Muscle of back (tissue), 13 donors: ENCODE data around the gene DCPS. TPM values are rescaled to one million over a fixed set of nuclear protein-coding genes. Genes with fewer than 3 reads are reported as not detected.
A peak's percentile ranks its signal among the peaks of the same experiment; 100 is the strongest.
"Not testable (repeated sequence)": the region's sequence is repeated elsewhere in the genome, so short reads cannot be mapped to it uniquely, and the experiment has no call there.

Source experiments
- DNase-seq, 3 donors: peaks; one replicate each; pipeline versions ENCODE4 v3.0.0 to v3.0.0-alpha.2; 2013
- long read RNA-seq, 9 donors: transcript quantifications; one replicate each; lab custom pipeline, GENCODE V29; 2026
- polyA plus RNA-seq, 10 donors: library from polyadenylated mRNA; unstranded; fragments of 120-200 nt; gene quantifications; one replicate each; pipeline ENCODE4 v1.2.1, GENCODE V29; 2013; ENCODE audit not compliant: insufficient read length in 10 of 10

DCPS gene
- 10 to 100 TPM; 14.6 to 21.0 (median 19.9) TPM for polyA plus RNA-seq
- long read RNA-seq, donor 1, transcript DCPS-201 (6 exons, 1,479 nt), result major isoform, 5 of 5 reads
- long read RNA-seq, donor 1, partial matches to known transcripts, result 0 of 5 reads
- long read RNA-seq, donor 1, other reads (novel, unspliced or antisense), result 0 of 5 reads
- long read RNA-seq, donor 2, transcript DCPS-201 (6 exons, 1,479 nt), result major isoform, 6 of 6 reads
- long read RNA-seq, donor 2, partial matches to known transcripts, result 0 of 6 reads
- long read RNA-seq, donor 2, other reads (novel, unspliced or antisense), result 0 of 6 reads
- long read RNA-seq, donor 3, result 0 reads
- long read RNA-seq, donor 4, partial matches to known transcripts, result 0 of 2 reads
- long read RNA-seq, donor 4, other reads (novel, unspliced or antisense), result 0 of 2 reads
- long read RNA-seq, donor 5, transcript DCPS-201 (6 exons, 1,479 nt), result major isoform, 9 of 9 reads
- long read RNA-seq, donor 5, partial matches to known transcripts, result 0 of 9 reads
- long read RNA-seq, donor 5, other reads (novel, unspliced or antisense), result 0 of 9 reads
- long read RNA-seq, donor 6, transcript DCPS-201 (6 exons, 1,479 nt), result major isoform, 6 of 14 reads
- long read RNA-seq, donor 6, partial matches to known transcripts, result 8 of 14 reads
- long read RNA-seq, donor 6, other reads (novel, unspliced or antisense), result 0 of 14 reads
- long read RNA-seq, donor 7, partial matches to known transcripts, result 0 of 3 reads
- long read RNA-seq, donor 7, other reads (novel, unspliced or antisense), result 0 of 3 reads
- long read RNA-seq, donor 8, transcript DCPS-201 (6 exons, 1,479 nt), result major isoform, 6 of 6 reads
- long read RNA-seq, donor 8, partial matches to known transcripts, result 0 of 6 reads
- long read RNA-seq, donor 8, other reads (novel, unspliced or antisense), result 0 of 6 reads
- long read RNA-seq, donor 9, partial matches to known transcripts, result 0 of 1 reads
- long read RNA-seq, donor 9, other reads (novel, unspliced or antisense), result 0 of 1 reads

GRCh38 chr11:126303623-126304456 is at the start of gene DCPS:
DCPS (plus strand) TSS chr11:126304060; CDS start chr11:126304081, 21 bp downstream.
- peak; percentile 90 to 98 (median 95) for DNase-seq

DNA sequence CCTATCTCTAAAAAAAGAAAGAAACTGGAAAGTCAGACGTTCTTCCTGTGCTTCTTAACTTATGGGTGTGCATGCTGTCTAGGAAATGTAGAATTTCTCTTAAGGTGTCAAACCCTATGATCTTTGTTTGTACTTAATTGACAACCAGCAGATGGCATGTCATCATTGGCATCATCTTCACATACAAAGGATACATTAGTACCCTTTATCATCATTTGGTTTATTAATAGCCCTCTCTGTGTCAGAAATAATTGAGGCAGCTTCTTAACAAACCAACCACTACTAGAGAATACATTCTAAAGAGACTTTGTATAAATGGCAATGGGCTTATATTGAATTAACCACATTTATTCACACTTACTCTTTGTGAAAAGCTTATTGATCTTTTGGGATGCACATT is 49.0 kb upstream of the DCPS start:
- no peak for DNase-seq

- not testable (repeated sequence) for DNase-seq
Observed at GRCh38 chr11:126255507-126255906, 48.4 kb upstream of the DCPS start.

DNA sequence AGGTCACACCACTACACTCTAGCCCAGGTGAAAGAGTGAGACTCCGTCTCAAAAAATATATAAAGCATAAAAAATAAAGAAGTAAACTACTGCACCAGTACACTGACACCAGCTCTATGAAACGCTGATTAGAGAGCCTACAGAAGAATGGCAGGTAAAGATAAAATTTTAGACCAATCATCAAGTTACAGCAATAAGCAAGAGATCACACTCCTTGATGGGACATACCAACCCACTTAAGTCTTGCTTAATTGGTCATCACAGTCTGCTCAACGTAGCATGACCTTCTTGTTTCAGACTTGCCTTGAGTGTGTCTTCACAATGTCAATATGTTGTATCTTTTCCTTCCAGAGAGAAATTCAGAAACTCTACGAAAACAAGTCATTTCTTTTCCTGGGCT is 47.6 kb upstream of the DCPS start:
- DNase-seq, result no peak

GRCh38 chr11:126257144-126257543 is 46.7 kb upstream of the DCPS start:
- DNase-seq, result no peak

DNA sequence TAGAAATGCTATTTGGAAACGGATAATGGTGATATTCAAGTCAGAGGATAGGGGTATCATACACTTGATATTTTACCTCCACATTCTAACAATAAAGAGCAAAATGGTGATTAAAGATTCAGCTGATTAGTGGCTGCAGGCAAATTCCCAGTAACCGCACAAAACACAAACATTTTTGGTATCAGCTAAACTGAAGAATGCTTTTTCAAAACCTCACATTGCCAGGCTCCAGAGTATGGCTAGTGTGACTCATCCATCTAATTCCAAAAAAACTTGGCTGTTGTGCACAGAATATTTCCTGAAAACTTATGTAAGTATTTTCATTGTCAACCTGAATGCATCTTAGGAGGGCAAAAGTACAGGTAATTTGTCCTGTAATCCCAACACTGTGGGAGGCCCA is 46.1 kb upstream of the DCPS start:
- DNase-seq, result no peak

GRCh38 chr11:126262216-126262615 is 41.6 kb upstream of the DCPS start:
- no peak for DNase-seq

DNA sequence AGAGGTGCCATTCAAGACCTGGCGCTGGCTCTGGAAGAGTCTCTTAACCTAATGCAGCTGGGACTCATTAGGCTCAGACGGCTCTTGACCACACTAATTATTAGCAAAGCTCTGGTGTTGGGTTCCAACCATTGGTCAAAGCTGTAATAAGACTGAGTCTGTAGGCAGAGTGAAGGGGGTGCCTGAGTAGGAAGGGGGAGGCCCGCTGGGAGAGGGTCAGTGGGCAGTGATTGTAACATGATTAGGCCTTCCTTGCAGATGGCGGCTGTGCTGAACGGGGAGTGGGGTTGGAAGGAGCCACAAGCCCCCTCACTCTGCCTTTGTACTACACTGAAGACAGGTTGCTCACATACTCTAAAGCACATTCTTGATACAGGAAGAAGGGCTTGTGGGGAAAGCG is 40.4 kb upstream of the DCPS start:
- no peak for DNase-seq

- no peak for DNase-seq
Observed at GRCh38 chr11:126265811-126266210, 38.0 kb upstream of the DCPS start.

DNA sequence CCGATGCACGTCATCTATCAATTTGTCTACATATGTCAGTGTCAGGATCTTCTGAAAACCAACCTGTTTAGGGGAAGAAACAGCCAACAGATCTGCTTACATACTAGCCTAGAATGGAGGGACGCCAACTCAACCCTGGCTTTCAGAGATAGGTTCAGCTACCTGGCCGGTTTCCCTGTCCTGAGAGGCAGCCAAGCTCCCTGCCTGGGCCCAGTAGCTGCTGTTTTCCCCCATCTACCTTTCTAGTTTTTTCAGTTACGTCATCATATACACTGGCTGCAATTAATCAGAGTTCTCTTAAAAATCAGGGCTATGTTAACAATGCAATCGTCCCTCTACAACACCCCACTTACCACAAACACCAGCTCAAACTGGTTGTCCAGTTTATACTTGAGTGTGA is 36.2 kb upstream of the DCPS start:
- no peak for DNase-seq

GRCh38 chr11:126268361-126268707 is 35.5 kb upstream of the DCPS start:
- DNase-seq, result no peak

DNA sequence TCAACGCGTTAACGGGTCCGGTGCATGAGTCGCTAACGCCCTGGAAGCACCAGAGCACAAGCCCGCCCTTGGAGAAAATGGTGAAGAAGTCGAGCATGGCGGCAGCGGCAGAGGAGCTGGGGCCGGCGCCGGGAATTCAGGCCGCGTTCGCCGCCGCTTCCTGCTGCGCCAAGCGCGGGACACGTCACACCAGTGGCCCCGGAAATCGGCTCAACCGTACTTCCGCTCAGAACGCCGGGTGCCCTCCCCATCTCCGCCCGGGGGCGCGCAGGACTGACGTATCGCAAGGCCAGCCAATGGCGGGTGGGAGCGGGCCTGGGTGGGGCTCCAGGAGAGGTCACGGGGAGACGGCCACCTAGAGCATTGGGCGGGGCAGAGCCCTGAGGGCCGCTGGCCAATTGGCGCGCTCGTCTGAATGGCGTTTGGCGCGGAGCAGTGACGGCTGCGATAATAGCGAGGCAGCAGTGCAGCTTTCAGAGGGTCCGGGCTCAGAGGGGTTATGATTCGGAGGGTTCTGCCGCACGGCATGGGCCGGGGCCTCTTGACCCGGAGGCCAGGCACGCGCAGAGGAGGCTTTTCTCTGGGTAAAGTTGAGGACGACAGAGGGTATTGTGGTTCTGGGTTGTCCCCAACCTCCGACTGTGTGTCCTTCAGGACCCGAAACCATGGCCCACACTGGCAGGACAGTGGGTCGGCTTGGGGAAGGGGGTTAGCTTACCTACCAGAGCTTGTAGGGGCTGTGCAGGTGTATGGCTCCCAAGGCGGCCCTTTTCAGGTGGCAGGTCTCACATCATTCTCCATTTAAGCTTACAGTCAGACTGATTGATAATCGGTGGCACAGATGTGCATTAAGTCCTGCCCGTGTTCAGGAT is 34.9 kb upstream of the DCPS start, which contains the start of the genes FOXRED1 and SRPRA:
FOXRED1 (plus strand) TSS at position 447 of the 872 bp plus-strand sequence; CDS start at position 500, 53 bp downstream.
SRPRA (minus strand) TSS at position 188 of the 872 bp plus-strand sequence; CDS start at position 97, 91 bp downstream.
- DNase-seq, result peak; percentile 98 to 99 (median 99)

GRCh38 chr11:126277322-126277721 is 26.5 kb upstream of the DCPS start:
- DNase-seq, result no peak

GRCh38 chr11:126277780-126278179 is 26.1 kb upstream of the DCPS start:
- no peak for DNase-seq

- no peak for DNase-seq
Observed at GRCh38 chr11:126279191-126279590, 24.7 kb upstream of the DCPS start.

DNA sequence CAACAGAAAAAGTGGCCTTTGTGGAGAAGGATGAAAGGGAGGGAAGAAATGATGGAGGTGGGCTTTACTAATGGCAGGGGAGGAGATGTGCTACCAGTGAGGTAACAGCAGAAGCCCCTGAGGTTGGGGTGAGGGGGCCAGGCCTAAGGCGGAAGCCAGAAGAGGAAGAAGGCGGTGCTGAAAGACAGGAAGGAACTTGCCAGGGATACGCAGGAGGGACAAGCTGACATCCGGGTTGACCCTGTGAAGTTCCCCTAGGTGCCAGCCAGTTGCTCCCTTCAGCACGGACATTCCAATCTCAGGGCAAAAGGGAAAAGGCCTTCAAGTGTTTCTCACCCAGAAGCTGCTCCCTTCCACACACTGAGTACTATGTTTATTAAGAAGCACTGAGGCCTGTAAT is 23.3 kb upstream of the DCPS start:
- no peak for DNase-seq

DNA sequence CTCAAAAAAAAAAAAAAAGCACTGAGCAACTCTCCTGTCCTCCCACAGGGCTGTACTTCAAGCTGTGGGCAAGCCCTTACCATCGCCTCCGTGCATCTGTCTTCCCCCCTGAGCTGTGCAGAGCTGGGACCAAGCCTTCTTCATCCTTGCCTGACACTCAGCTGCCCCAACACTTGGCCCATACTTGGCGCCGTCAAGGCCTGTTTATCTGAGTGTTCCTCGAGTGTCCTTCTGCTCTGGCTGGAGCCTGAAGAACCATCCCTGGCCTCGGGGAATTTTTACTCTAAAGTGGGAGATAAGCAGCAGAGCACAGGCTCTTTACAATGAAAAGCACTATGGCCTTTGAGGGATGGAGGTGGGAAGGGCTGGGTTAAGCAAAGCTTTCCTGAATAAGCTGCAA is 22.6 kb upstream of the DCPS start:
- DNase-seq, result no peak

DNA sequence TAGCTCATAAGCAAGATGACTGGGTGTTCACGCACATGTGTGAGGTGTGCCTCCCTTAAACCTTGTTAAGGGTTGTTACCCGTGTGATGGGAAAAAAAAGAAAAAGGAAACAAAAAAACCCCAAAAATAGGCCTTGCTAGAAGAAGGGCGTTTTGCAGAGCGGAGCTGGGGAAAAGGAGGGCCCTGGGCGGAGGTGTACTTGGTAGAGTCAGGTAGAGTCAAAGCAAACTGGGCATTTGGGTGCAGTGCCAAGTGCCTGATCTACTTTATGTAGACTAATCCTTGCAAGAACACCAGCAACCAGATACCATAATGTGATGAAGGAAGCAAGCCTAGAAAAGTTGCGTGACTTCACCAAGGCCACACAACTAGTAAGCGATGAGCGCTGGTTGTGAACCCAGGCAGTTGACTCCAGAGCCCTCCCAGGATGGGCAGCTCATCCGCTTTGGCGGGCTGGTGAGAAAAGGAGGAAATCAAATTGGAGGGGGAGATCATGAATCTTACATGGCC is 22.1 kb upstream of the DCPS start:
- DNase-seq, result no peak

DNA sequence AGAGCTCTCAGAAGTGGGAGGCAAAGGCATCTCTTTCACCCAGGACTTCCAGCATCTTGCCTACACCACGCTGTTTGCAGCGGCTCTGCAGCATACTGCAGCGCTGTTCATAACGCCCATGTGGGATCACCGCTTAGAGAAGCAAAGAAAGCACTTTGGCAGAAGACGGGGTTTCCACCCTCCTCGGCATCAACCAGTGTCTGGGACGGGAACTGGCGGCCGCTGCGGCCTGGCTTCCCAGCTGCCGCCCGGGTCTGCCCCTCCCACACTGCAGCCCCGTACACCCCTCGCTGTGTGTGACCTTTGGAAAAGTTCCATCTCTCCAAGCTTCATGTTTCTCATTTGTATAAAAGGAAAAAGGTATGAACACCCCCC is 21.5 kb upstream of the DCPS start:
- peak in 2 of 3 donors; percentile 33 to 73 for DNase-seq
